ENCODE data around the gene MINDY4. TPM values are rescaled to one million over a fixed set of nuclear protein-coding genes. Genes with fewer than 3 reads are reported as not detected.

MINDY4 gene
- total RNA-seq, 1 experiment from 2014 or later = 2.1 TPM

GRCh38 chr7:30916767-30917166 lies 145.6 kb downstream of the MINDY4 start:
- Mint-ChIP-seq H3K27ac (ENCODE audit: unreplicated experiment) (no peak overlapping the region), H3K4me1 (ENCODE audit: low read depth, unreplicated experiment) (peaks cover 12% of the 10 kb centered on the region), H3K36me3 (ENCODE audit: insufficient read depth, unreplicated experiment) (no peaks in the 10 kb centered on the region), H3K9me3 (ENCODE audit: unreplicated experiment) (no peaks in the 10 kb centered on the region), H3K4me3 (ENCODE audit: unreplicated experiment) (no peak overlapping the region), H3K27me3 (ENCODE audit: insufficient read depth, unreplicated experiment) (no peaks in the 10 kb centered on the region)
- ChIA-PET CTCF (no interaction called here), POLR2A (no interaction called here)
- intact Hi-C loops (cut with micrococcal nuclease; ENCODE audit: unreplicated experiment) = no loop called here
- no peaks in the 10 kb centered on the region for H3K9me3 ChIP-seq
- H3K4me1 ChIP-seq = peaks cover 27% of the 10 kb centered on the region
- BruUV-seq (replicated peaks) = no TSS peak
- H3K27me3 ChIP-seq (replicated peaks; ENCODE audit: control insufficient read depth, insufficient read depth, low read length) = no peaks in the 10 kb centered on the region
- DNase-seq = no peak
- H3K36me3 ChIP-seq (ENCODE audit: control insufficient read depth, insufficient read depth, low read length) = no peaks in the 10 kb centered on the region
- no peak overlapping the region for H3K4me3 ChIP-seq (ENCODE audit: low read depth, low read length)
- TF ChIP-seq, protein P1, sequence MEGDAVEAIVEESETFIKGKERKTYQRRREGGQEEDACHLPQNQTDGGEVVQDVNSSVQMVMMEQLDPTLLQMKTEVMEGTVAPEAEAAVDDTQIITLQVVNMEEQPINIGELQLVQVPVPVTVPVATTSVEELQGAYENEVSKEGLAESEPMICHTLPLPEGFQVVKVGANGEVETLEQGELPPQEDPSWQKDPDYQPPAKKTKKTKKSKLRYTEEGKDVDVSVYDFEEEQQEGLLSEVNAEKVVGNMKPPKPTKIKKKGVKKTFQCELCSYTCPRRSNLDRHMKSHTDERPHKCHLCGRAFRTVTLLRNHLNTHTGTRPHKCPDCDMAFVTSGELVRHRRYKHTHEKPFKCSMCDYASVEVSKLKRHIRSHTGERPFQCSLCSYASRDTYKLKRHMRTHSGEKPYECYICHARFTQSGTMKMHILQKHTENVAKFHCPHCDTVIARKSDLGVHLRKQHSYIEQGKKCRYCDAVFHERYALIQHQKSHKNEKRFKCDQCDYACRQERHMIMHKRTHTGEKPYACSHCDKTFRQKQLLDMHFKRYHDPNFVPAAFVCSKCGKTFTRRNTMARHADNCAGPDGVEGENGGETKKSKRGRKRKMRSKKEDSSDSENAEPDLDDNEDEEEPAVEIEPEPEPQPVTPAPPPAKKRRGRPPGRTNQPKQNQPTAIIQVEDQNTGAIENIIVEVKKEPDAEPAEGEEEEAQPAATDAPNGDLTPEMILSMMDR (IDR thresholded peaks at IDR 0.05; ENCODE audit: insufficient read depth in 1 of 2, low read depth in 1 of 2, low read length in 1 of 2, severe bottlenecking in 1 of 2, unreplicated experiment in 1 of 2) = no peak

DNA sequence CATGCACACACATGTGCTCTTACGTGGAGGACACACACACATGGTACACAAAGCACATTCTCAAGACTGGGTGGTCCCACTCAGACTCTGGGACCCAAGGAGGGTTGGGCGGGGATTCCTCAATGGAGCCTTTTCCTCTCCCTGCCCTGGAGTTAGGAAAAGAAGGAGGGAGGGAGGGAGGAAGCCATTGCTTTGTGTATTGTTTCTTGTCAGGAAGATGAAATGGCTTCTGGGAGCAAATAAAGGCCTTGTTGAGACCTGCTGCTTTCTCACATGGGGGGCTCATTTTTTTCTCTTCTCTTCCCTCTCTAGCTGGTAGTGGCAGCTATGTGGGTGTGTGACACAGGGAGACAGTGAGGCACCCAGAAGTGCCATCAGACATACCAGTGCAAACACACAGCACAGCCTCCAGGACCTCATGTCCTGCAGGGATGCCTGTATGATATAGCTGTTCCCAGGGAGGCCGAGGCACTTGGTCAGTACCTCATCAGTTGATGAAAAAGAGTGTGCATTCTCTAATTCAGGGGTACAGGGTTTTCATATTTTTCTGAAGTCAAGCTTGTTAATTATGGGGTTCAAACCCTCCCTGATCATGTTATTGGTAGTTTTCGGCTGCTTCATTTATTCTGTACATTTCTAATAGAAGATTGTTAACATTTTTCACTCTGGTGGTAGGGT lies 146.1 kb downstream of the MINDY4 start:
- H3K4me1 Mint-ChIP-seq (ENCODE audit: low read depth, unreplicated experiment) = peaks cover 12% of the 10 kb centered on the region
- TF ChIP-seq, protein P1 (IDR thresholded peaks at IDR 0.05; ENCODE audit: insufficient read depth in 1 of 2, low read depth in 1 of 2, low read length in 1 of 2, severe bottlenecking in 1 of 2, unreplicated experiment in 1 of 2) = no peak
- no peak overlapping the region for H3K4me3 Mint-ChIP-seq (ENCODE audit: unreplicated experiment)
- no peaks in the 10 kb centered on the region for H3K9me3 ChIP-seq
- H3K27me3 Mint-ChIP-seq (ENCODE audit: insufficient read depth, unreplicated experiment) = no peaks in the 10 kb centered on the region
- POLR2A ChIA-PET = no interaction called here
- no peak overlapping the region for H3K27ac Mint-ChIP-seq (ENCODE audit: unreplicated experiment)
- intact Hi-C loops (cut with micrococcal nuclease; ENCODE audit: unreplicated experiment) = no loop called here
- no peak overlapping the region for H3K4me3 ChIP-seq (ENCODE audit: low read depth, low read length)
- H3K9me3 Mint-ChIP-seq (ENCODE audit: unreplicated experiment) = no peaks in the 10 kb centered on the region
- H3K36me3 ChIP-seq (ENCODE audit: control insufficient read depth, insufficient read depth, low read length) = no peaks in the 10 kb centered on the region
- DNase-seq = no peak
- H3K27me3 ChIP-seq (replicated peaks; ENCODE audit: control insufficient read depth, insufficient read depth, low read length) = no peaks in the 10 kb centered on the region
- H3K4me1 ChIP-seq = peaks cover 27% of the 10 kb centered on the region
- CTCF ChIA-PET = no interaction called here
- no TSS peak for BruUV-seq (replicated peaks)
- H3K36me3 Mint-ChIP-seq (ENCODE audit: insufficient read depth, unreplicated experiment) = no peaks in the 10 kb centered on the region

- H3K36me3 Mint-ChIP-seq (ENCODE audit: insufficient read depth, unreplicated experiment) = no peaks in the 10 kb centered on the region
- H3K27me3 Mint-ChIP-seq (ENCODE audit: insufficient read depth, unreplicated experiment) = no peaks in the 10 kb centered on the region
- no peak overlapping the region for H3K27ac Mint-ChIP-seq (ENCODE audit: unreplicated experiment)
- Histone ChIP-seq H3K36me3 (ENCODE audit: control insufficient read depth, insufficient read depth, low read length) (no peaks in the 10 kb centered on the region), H3K9me3 (no peaks in the 10 kb centered on the region), H3K27me3 (replicated peaks; ENCODE audit: control insufficient read depth, insufficient read depth, low read length) (no peaks in the 10 kb centered on the region), H3K4me3 (ENCODE audit: low read depth, low read length) (no peak overlapping the region), H3K4me1 (peaks cover 18% of the 10 kb centered on the region)
- no peak for DNase-seq
- ChIA-PET POLR2A (no interaction called here), CTCF (interaction anchor here (0.7 kb wide), 1 partner anchor 108 kb away, joined by 3 read pairs; no protein-coding TSS in a partner anchor)
- H3K9me3 Mint-ChIP-seq (ENCODE audit: unreplicated experiment) = no peaks in the 10 kb centered on the region
- H3K4me1 Mint-ChIP-seq (ENCODE audit: low read depth, unreplicated experiment) = peaks cover 9% of the 10 kb centered on the region
- BruUV-seq (replicated peaks) = no TSS peak
- intact Hi-C loops (cut with micrococcal nuclease; ENCODE audit: unreplicated experiment) = no loop called here
- TF ChIP-seq, protein P1 (IDR thresholded peaks at IDR 0.05; ENCODE audit: insufficient read depth in 1 of 2, low read depth in 1 of 2, low read length in 1 of 2, severe bottlenecking in 1 of 2, unreplicated experiment in 1 of 2) = no peak
- no peak overlapping the region for H3K4me3 Mint-ChIP-seq (ENCODE audit: unreplicated experiment)
Observed at GRCh38 chr7:30918676-30919075, 147.5 kb downstream of the MINDY4 start.
